Measurements from ENCODE around the gene UGT1A6.

GRCh38 chr2:233800208-233800607 lies 107.5 kb downstream of the UGT1A6 start:
- TF ChIP-seq EZH2 (IDR thresholded peaks at IDR 0.05; ENCODE audit: insufficient read depth, poor library complexity, severe bottlenecking) (no peak), EZH2phosphoT487 (IDR thresholded peaks at IDR 0.05; ENCODE audit: insufficient read depth, low read depth) (no peak)

Data from GM23248 (cell line).